ENCODE measurements around the gene TYK2. TPM values are rescaled to one million over a fixed set of nuclear protein-coding genes. Genes with fewer than 3 reads are reported as not detected.
"Not testable (repeated sequence)": the region's sequence is repeated elsewhere in the genome, so short reads cannot be mapped to it uniquely, and the experiment has no call there.

Gene TYK2
- total RNA-seq, 1 experiment from 2014 or later: 66.4 TPM

GRCh38 chr19:10378124-10378523, 2.2 kb downstream of the TYK2 start:
- H3K4me3 Mint-ChIP-seq: no peak overlapping the region
- POLR2A ChIA-PET: no interaction called here
- no peak for ATAC-seq

DNA sequence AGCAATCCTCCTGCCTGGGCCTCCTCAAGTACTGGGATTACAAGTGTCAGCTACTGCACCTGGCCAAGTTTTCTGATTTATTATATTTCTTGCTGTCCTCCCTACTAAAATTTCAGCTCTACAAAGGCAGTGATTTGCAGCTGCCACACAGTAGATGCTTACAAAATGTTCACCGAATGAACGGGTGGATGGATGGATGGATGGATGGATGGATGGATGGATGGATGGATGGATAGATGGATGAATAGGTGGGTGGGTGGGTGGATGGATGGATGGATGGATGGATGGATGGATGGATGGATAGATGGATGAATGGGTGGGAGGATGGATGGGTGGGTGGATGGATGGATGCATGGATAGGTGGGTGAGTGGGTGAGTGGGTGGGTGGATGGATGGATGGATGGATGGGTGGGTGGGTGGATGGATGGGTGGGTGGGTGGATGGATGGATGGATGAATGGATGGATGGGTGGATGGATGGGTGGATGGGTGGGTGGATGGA, 3.2 kb downstream of the TYK2 start:
- ATAC-seq; H3K27ac Mint-ChIP-seq; POLR2A ChIA-PET; H3K9me3 Mint-ChIP-seq; H3K27me3 Mint-ChIP-seq (ENCODE audit: low read depth); DNase-seq (ENCODE audit: low spot score); H3K4me1 Mint-ChIP-seq; H3K4me3 Mint-ChIP-seq: not testable (repeated sequence)
- CTCF ChIA-PET: interaction anchor here (0.6 kb wide), 1 partner anchor 14 kb away, joined by 3 read pairs; no protein-coding TSS in a partner anchor
- peaks cover 14% of the 10 kb centered on the region for H3K36me3 Mint-ChIP-seq

More at GRCh38 chr19:10378124-10378523, 2.2 kb downstream of the TYK2 start:
- no peak overlapping the region for H3K27ac Mint-ChIP-seq
- H3K9me3 Mint-ChIP-seq: no peaks in the 10 kb centered on the region
- DNase-seq (ENCODE audit: low spot score): no peak
- H3K4me1 Mint-ChIP-seq: peaks cover 9% of the 10 kb centered on the region
- TF ChIP-seq NR3C1 (CRISPR knock-in tag; conservative IDR thresholded peaks at IDR 0.05; ENCODE audit: low read depth) (no peak), CREM (CRISPR knock-in tag; IDR thresholded peaks at IDR 0.05) (no peak), CDX4 (CRISPR knock-in tag; IDR thresholded peaks at IDR 0.05; ENCODE audit: borderline replicate concordance) (no peak), NFE2L1 (CRISPR knock-in tag; IDR thresholded peaks at IDR 0.05) (no peak), FOXJ3 (CRISPR knock-in tag; IDR thresholded peaks at IDR 0.05; ENCODE audit: borderline replicate concordance) (no peak), NFYB (CRISPR knock-in tag; conservative IDR thresholded peaks at IDR 0.05; ENCODE audit: low read depth) (no peak), SOX15 (CRISPR knock-in tag; IDR thresholded peaks at IDR 0.05) (no peak), ZNF219 (CRISPR knock-in tag; IDR thresholded peaks at IDR 0.05; ENCODE audit: borderline replicate concordance) (no peak), TEAD1 (CRISPR knock-in tag; IDR thresholded peaks at IDR 0.05) (no peak), JAZF1 (CRISPR knock-in tag; IDR thresholded peaks at IDR 0.05) (no peak), HMGXB4 (CRISPR knock-in tag; IDR thresholded peaks at IDR 0.05) (no peak)
- TF ChIP-seq, protein P1, sequence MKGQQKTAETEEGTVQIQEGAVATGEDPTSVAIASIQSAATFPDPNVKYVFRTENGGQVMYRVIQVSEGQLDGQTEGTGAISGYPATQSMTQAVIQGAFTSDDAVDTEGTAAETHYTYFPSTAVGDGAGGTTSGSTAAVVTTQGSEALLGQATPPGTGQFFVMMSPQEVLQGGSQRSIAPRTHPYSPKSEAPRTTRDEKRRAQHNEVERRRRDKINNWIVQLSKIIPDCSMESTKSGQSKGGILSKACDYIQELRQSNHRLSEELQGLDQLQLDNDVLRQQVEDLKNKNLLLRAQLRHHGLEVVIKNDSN (CRISPR knock-in tag; IDR thresholded peaks at IDR 0.05): no peak
- TF ChIP-seq, protein P2, sequence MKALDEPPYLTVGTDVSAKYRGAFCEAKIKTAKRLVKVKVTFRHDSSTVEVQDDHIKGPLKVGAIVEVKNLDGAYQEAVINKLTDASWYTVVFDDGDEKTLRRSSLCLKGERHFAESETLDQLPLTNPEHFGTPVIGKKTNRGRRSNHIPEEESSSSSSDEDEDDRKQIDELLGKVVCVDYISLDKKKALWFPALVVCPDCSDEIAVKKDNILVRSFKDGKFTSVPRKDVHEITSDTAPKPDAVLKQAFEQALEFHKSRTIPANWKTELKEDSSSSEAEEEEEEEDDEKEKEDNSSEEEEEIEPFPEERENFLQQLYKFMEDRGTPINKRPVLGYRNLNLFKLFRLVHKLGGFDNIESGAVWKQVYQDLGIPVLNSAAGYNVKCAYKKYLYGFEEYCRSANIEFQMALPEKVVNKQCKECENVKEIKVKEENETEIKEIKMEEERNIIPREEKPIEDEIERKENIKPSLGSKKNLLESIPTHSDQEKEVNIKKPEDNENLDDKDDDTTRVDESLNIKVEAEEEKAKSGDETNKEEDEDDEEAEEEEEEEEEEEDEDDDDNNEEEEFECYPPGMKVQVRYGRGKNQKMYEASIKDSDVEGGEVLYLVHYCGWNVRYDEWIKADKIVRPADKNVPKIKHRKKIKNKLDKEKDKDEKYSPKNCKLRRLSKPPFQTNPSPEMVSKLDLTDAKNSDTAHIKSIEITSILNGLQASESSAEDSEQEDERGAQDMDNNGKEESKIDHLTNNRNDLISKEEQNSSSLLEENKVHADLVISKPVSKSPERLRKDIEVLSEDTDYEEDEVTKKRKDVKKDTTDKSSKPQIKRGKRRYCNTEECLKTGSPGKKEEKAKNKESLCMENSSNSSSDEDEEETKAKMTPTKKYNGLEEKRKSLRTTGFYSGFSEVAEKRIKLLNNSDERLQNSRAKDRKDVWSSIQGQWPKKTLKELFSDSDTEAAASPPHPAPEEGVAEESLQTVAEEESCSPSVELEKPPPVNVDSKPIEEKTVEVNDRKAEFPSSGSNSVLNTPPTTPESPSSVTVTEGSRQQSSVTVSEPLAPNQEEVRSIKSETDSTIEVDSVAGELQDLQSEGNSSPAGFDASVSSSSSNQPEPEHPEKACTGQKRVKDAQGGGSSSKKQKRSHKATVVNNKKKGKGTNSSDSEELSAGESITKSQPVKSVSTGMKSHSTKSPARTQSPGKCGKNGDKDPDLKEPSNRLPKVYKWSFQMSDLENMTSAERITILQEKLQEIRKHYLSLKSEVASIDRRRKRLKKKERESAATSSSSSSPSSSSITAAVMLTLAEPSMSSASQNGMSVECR (CRISPR knock-in tag; IDR thresholded peaks at IDR 0.05; ENCODE audit: borderline replicate concordance): no peak
- H3K27me3 Mint-ChIP-seq (ENCODE audit: low read depth): no peaks in the 10 kb centered on the region
- CTCF ChIA-PET: interaction anchor here (1.3 kb wide), 1 partner anchor 11 kb away, joined by 4 read pairs; no protein-coding TSS in a partner anchor
- peaks cover 14% of the 10 kb centered on the region for H3K36me3 Mint-ChIP-seq

GRCh38 chr19:10374931-10375330, 5.4 kb downstream of the TYK2 start:
- H3K27me3 Mint-ChIP-seq (ENCODE audit: low read depth): no peaks in the 10 kb centered on the region
- DNase-seq (ENCODE audit: low spot score): no peak
- ChIA-PET CTCF (interaction anchor here (1.1 kb wide), 1 partner anchor 116 kb away, joined by 3 read pairs; no protein-coding TSS in a partner anchor), POLR2A (interaction anchor here (0.7 kb wide), 1 partner anchor 865 kb away, joined by 3 read pairs; no protein-coding TSS in a partner anchor)
- H3K4me1 Mint-ChIP-seq: peaks cover 5% of the 10 kb centered on the region
- no peaks in the 10 kb centered on the region for H3K9me3 Mint-ChIP-seq
- H3K36me3 Mint-ChIP-seq: peaks cover 14% of the 10 kb centered on the region
- ATAC-seq: no peak
- no peak overlapping the region for H3K4me3 Mint-ChIP-seq
- no peak overlapping the region for H3K27ac Mint-ChIP-seq
- TF ChIP-seq TEAD4 (CRISPR knock-in tag; IDR thresholded peaks at IDR 0.05) (no peak), GTF2I (CRISPR knock-in tag; conservative IDR thresholded peaks at IDR 0.05) (no peak), NR1H2 (CRISPR knock-in tag; IDR thresholded peaks at IDR 0.05) (no peak), EMX1 (CRISPR knock-in tag; IDR thresholded peaks at IDR 0.05) (no peak), FOXP1 (CRISPR knock-in tag; IDR thresholded peaks at IDR 0.05; ENCODE audit: borderline replicate concordance) (no peak), ZNF416 (CRISPR knock-in tag; IDR thresholded peaks at IDR 0.05) (no peak), CREB1 (CRISPR knock-in tag; IDR thresholded peaks at IDR 0.05) (no peak), ATF2 (CRISPR knock-in tag; IDR thresholded peaks at IDR 0.05; ENCODE audit: borderline replicate concordance, low read depth) (no peak)
- TF ChIP-seq, protein P1 (CRISPR knock-in tag; IDR thresholded peaks at IDR 0.05): no peak
- TF ChIP-seq, protein P3, sequence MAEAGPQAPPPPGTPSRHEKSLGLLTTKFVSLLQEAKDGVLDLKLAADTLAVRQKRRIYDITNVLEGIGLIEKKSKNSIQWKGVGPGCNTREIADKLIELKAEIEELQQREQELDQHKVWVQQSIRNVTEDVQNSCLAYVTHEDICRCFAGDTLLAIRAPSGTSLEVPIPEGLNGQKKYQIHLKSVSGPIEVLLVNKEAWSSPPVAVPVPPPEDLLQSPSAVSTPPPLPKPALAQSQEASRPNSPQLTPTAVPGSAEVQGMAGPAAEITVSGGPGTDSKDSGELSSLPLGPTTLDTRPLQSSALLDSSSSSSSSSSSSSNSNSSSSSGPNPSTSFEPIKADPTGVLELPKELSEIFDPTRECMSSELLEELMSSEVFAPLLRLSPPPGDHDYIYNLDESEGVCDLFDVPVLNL (CRISPR knock-in tag; IDR thresholded peaks at IDR 0.05; ENCODE audit: borderline replicate concordance, low read depth): no peak
